HG02938 (cell line): Measurements from ENCODE around the gene PBX4.
A peak's percentile ranks its signal among the peaks of the same experiment; 100 is the strongest.

Experiments used
- ATAC-seq: cut with Tn5 transposase; IDR thresholded peaks from one replicate; pipeline ENCODE4 v1.9.1; 2021; ENCODE audit warnings: mild to moderate bottlenecking, moderate library complexity; ENCODE audit not compliant: unreplicated experiment

The PBX4 gene

DNA sequence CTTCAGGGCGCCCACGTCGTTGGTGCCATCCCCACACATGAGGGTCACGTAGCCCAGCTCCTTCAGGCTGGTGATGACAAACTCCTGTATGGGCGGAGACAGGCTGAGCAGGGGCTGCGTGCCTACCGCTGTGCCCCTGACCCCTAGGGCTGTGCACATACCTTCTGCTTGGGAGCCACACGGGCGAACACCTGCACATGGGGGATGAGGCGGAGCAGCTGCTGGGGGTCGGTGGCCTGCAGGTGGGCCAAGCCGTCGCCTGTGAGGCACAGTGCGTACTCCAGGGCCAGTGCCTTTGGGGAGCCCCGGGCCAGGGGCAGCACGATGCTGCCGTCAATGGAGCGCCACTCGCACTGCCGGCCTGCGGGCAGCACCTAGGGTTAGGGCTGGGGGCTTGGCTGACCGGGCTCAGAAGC is 31.1 kb upstream of the PBX4 start:
- ATAC-seq: no peak

DNA sequence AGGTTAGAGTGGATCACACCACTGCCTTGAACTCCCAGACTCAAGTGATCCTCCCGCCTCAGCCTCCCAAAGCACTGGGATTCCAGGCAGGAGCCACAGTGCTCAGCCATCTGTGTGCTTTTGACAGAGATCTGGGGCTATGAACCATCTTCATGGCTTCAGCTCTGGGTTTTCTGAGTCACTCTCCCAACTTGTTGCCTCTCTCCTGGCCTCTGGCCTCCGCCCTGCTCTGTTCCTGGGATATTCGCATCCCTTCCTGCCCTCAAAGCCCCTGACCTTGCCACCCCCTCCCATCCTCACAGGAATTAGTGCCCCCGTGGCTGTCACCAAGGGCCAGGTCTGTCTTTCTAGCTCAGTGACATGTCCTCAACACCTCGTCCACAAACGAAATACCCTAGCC is 30.7 kb upstream of the PBX4 start:
- ATAC-seq: no peak

DNA sequence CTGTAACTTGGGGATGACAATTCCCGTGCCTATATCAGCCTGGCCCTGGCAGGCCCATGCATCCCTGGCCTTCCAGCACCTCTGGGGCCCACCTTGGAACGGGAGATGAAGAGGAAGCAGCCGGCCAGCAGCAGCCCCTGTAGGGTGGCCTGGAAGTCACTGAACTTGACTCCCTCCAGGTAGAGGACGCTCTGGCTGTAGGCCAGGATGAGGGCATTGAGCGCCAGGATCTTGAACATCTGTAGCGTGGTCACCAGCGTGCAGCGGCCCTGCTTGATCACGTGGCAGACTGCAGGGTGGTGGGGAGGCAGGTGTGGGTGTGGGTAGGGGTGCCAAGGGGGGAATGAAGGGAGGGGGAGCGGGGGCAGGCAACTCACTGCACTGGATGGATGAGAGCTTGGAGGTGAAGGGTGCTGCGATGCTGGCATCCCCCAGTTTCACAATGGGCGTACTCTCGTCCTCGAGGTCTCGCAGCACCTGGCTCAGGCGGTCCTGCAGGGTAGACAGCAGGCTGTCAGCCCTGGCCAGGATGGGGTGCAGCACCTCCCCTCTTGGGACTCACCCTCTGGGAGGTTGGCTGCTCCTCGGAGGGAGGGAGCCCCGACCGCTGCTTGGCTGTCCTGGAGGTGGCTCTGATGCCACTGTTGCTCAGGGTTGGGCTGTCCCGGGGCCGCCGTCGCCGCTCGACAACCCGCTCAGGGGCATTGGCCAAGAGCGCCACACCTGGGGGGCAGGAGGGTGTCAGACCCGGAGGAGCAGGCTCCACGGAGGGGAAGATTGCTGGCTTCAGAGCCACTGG is 28.7 kb upstream of the PBX4 start:
- no peak for ATAC-seq

DNA sequence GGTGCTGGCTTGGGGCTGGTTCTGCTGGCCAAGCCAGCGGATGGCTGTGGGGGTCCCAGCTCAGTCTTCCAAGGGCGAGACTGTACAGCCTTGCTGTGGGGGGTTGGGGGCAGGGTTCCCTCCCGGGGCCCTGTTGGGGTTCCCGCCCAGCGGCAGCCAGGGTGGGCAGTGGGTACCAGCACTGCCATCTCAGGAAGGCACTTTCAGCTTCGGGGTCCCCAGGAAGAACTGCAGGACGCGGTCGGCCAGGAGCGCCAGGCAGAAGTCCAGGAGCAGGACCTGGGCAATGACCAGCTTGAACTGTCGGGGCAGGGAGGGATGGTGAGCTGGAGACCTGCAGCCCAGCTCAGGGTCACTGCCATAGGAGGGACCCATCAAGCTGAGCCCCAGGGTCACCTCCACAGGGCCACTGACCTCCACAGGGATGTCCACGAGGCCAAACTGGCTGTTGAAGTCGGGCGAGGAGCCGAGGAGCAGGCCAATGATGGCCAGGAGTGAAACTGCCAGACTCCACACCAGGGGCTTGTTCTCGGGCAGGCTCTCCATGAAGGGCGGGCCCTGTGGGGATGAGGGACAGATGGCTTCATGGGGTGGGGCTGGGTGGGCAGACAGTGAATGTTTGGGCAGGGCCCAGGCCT is 26.9 kb upstream of the PBX4 start:
- ATAC-seq: no peak

DNA sequence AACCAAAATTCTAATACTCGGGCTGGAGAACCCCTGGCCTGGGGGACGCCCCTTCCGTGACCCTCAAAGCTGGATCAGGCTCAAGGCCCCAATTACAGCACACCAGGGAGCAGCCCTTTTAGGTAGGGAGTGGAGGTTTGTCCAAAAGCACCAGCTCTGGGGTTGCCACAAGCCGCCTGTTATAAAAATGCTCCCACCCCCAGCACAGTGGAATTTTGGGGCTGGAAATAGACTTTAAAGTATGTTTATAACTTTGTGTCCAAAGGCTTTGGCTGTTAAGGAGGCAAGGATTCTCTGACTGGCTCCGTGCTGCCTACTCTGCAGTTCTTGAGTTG is 25.5 kb upstream of the PBX4 start:
- no peak for ATAC-seq

DNA sequence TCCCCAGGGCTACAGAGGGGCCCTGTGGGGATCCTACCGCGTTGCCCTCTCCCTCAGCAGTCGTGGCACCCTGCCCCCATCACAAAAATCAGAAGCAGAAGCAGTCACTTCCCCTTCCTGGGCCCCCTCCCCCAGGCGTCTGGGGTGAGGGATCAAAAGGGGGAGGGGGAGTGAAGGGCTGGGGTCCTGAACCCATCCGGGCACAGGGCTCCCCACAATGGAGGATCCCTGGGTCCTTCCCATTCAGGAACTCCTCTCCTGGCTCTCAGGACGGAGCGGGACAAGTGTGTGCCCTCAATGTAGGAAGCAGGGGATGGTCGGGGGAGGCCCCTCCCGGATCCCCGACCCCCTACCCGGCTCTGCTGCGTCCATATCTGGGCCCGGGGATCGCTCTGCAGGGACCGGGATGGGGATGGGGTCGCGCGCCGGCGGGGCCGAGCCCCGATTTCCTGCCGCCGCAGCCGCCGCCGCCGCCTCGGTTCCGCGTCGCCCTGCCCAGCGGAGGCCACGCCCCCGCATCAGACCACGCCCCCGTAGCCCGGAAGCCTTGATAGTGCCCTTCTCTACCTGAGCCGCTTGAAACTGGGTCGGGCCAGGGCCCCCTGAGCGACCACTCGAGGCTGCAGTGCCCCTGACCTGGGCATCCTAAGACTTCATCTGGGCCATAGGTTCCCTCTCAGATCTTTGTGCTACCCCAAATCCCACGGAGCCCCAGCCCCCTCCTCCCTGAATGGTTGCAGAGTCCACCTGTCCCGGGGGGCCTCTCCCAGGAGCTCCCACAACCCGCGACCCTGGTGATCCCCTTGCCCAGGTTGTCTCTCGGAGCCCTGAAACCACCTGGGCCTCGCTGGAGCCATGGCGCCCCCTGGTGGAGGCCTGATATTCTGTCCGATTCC is 24.9 kb upstream of the PBX4 start, which contains the start of gene GMIP:
Gene GMIP (minus strand): TSS at position 500 of the 896 bp plus-strand sequence. CDS start 128 bp downstream, at position 372.
- peak; percentile 67 for ATAC-seq

DNA sequence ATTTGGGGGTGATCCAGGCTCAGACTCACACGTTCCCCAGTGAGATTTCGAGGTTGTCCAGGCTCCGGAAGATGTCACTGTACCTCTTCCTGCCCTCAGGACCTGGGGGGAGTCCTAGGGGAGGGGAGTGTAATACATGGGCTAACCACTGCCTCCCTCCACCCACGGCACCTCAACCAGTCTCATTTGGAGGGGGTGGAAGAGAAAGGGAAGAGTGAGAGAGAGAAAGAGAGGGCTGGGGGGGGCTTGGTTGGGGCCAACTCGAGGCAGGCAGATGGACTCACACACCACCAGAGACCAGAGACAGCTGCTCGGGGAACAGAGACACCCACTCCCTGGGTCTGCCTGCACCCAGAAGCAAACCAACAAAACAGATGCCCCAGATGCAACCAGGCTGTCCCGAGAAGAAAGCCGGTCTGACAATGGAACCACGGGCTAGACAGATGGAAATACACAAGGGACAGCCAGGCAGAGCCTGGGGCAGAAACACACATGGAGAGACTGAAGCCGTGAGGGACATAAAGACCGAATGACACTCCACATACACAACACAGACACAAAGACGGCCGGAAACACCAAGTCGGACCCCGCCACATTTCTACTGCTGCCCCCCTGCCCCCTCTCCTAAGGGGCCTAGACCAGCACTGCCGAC is 24.1 kb upstream of the PBX4 start:
- peak; percentile 5 for ATAC-seq

DNA sequence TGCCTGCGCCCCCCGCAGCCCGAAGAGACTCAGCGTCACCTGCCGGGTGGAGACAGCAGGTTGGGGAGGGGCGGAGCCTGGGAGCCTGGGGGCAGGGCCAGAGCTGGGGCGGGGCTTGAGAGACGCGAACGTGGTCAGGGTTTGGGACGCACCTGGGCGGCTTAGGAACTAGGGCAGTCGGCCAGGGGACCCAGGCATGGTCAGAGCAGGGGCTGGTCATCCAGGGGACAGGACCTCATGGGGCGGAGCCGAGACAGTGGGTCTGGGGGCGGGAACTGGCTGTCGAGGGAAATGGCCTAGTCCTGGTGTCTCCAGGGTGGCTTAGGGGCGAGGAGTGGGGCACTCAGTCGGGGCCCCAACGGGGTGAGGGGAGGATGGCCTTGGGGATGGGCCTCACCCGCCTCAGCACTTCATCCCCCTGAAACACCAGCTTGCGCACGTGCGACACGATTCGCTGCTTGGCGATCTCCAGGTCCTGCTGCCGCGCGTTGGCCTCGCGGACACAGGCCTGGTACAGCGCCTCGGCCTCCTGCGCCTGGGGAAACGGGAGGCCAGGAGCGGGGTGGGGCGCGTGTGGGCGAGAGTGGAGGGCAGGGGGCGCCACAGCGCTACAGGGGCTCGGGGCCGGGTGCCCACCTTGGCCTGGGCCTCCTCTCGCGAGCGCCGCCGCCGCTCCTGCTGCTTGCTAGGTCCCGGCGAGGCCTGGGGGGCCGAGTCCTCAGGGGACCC is 19.2 kb upstream of the PBX4 start:
- ATAC-seq: no peak

DNA sequence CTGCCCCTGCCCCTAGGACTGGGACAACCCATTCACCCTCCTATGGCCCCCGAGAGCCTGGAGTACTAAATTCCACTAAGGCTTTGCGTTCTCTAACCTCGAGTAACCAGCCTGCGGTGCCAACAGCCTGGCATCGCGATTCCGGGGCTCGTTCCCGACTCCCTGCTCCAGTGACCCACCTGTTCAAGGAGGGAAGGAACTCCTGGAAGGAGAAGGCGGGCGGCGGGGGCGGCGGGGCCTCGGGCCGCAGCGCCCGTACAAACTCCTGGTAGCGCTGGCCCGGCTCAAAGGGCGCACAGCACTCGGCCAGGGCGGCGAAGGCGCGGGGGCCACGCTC is 18.7 kb upstream of the PBX4 start:
- no peak for ATAC-seq

DNA sequence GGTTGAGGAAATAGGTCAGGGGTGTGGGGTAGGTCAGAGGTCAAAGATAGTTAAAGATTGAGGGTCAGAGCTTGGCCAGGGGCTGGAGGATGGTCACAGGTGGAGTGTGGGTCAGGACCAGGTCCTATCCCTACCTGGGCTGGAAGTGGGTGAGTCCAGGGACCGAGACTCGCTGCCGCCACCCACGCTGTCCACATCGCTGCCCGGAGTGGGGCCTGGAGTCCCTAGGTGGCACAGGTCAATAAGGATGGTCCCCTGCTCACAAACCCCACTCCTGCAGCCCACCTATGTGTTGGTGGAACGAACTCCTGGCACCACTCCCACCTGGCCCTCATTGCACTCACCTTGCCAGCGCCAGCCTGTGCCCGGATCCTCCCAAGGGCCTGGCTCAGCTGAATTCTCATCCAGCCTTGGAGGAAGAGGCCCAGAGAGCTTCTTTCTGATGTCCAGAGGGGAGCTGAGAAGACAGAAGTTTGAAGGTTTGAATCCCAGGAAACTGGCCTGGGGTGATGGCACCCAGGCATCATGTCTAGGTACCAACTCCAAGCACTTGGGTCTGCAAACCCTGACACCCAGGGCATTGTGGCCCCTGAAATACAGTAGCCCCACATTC is 18.2 kb upstream of the PBX4 start:
- no peak for ATAC-seq

DNA sequence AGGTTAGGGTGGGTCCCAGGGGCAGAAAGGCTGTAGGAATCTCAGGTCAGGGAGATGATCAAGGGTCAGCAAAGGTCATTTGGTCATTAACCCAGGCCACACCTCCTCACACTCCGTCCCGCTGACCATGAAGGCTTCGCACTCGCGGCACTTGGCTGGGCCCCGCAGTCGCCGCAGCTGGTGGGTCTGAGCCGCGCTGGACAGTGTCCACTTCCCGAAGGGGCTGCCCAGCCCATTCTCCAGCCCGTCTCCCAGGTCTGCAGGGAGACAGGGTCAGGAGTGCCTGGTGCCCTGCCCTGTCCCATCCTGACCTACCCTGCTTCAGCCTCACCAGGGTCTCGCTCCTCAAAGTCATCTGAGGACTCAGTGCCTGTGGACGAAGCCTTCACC is 16.8 kb upstream of the PBX4 start:
- no peak for ATAC-seq

DNA sequence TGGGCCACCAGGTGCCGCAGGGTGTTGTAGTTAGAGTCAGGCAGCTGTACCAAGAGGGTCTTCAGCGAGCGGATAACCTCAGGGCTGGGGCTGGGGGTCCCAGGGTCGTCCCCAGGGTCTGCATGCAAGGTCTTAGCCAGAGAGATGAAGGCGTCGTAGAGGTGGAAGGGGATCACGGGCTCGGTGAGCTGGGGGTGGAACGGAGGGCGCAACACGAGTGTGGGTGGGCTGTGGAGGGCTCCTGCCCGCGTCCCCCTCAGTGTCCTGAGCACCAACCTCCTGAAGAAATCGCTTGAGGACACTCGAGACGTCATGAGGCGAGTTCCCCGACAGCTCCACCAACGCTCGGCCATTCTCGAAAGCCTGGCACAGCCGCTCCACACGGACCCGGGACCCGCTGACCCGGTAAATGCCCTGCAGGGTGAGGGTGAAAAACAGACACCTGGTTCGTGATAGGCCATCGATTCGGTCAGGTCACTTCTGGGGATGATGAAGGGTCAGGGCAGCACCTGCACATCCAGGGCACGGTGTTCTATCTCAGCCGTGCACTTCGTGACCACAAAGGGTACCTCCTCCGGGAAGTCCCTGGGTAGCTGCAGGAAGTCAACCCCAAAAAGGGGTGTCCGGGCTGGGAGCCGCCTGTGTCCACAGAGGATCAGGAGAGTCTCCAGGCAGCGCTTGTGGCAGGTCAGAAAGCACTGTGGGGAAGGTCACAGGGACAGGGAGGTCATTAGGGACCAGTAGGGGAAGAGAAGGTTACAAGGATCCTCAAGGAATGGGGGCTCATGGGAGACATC is 16.2 kb upstream of the PBX4 start:
- no peak for ATAC-seq

DNA sequence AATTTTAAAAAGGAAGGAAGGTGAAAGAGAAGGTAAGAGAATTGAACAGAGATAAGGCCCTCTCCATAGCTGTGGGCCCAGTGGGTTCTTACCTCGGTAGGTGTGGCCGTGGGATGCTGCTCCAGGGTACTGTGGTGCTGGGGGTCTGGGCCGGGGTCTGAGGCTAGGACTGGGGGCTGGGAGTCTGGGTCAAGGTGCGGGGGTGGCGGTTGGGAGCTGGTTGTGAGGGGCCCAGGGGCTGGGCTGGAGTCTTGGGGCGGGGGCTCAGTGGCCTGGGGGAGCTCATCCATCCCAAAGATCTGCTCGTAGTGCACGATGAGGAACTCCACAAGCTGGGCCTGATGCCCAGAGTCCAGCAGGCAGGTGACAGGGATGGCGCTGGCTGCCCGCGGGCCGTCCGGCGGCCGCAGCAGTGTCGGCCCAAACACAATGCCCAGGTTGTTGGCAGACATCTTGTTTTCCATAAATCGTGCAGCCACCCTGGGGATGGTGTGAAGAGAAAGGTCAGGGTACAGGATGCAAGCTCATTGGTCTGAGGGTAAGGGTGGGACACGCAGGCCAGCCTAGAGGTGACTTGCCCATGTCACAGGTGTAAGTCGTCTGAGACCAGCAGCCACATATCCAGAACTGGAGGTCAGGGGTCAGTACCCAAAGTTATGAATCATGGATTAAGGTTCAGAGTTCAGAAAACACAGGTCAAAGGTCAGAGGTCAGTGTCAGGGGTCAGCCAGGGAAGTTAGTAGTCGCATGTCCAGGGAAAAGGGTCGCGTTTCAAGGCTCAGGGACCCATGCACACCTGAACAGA is 15.4 kb upstream of the PBX4 start:
- ATAC-seq: no peak

DNA sequence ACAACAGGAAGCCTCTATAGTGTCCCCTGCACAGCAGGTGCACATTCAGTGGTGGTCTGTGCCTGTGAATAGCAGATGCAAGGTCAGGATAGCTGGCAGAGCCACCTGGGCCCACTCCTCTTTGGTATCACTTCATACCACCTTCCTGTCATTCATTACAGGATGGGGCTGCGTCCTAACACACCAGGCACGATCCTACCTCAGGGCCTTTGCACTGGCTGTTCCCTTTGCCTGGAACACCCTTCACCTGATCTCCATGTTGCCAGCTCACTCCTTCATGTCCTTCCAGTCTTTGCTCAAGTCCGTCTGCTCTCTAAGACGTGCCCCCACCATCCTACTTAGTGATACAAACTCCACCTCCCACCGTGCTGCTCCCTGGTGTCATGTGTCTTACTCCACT is 14.2 kb upstream of the PBX4 start:
- ATAC-seq: no peak

DNA sequence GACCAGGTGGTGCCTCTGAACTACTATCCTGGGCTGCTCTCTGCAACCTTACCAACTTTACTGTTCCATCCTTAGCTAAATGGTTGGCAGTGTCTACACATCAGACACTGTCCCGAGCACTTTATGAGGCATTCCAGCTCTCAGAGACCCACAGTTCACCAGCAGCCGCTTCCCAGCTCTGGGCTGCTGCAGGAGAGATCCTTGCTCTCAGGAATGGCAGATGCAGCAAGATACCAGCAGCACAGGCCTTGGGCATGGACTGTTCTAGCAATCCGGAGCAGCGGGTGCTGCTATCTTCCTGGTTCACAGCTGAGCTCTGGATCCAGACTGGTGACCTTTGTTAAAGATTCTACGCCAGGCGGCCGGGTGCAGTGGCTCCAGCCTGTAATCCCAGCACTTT is 12.9 kb upstream of the PBX4 start:
- ATAC-seq: no peak

DNA sequence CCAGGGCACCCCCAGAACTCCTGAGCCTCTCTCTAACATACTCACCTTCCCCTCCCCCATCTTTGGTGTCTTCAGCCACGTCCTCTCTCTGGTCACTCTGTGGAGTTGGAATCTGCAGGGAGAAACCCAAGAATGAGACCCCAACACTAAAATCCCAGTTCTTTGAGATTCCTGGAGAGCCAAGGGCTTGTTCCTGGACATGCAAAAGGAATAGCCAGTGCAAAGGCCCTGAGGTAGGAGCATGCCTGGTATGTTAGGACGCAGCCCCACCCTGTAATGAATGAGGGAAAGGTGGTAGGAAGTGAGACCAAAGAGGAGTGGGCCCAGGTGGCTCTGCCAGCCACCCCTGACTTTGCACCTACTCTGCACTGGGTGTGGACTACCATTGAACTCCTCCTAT is 11.9 kb upstream of the PBX4 start:
- ATAC-seq: no peak

DNA sequence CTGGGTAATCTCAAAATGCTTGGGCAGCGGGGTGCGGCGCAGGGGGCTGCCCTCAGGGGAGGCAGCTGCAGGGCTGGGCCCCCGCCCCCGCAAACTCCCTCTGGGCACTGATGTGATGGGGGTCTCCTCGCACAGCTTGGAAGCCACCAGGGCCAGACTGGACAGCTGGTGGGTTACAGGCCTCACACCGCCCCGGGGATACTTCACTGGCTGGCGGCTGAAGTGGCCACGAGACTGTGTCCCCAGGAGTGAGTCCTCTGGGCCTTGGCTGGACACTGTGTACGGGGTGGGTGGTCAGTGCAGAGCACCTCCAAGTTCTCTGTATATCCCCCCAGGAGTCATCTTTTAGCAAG is 11.6 kb upstream of the PBX4 start:
- no peak for ATAC-seq

DNA sequence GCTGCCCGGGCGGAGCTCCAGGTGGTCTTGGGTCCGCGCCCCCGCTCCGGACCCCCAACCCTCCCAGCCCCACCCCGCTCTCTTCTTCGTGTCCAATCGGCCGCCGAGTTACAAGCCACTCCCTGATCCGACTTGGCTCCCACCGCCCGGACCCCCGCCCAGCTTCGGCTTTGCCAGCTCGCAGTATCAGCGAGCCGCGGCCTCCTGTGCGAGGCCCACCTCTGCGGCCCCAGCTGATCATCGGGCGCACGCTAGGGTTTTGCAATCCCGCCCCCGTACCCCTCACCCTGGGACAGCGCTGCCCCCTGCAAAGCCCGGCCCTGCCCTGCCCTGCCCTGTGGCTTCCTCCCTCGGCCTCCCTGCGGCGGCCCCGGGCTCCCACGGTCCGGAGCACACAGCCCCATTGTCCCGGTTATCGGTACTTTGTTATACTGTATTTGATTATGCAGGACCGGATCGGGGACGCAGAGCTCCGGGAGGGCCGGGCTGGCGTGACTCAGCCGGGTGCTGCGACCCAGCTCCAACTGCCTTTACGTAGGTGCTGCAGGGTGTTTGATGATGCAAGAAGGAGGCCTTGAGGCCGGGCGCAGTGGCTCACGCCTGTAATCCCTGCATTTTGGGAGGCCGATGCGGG is 10.1 kb upstream of the PBX4 start:
- ATAC-seq: no peak
